ENCODE measurements around the gene CEP41.

GRCh38 chr7:130397758-130398073 lies 43.1 kb downstream of the CEP41 start:
- TF ChIP-seq ZNF138 (CRISPR knock-in tag; IDR thresholded peaks at IDR 0.05; ENCODE audit: low read depth) = no peak
- TF ChIP-seq FUBP1 (CRISPR knock-in tag; IDR thresholded peaks at IDR 0.05; ENCODE audit: borderline replicate concordance) = no peak
- no peak for TF ChIP-seq JUNB (CRISPR knock-in tag; IDR thresholded peaks at IDR 0.05; ENCODE audit: borderline replicate concordance)
- TF ChIP-seq, protein P1, sequence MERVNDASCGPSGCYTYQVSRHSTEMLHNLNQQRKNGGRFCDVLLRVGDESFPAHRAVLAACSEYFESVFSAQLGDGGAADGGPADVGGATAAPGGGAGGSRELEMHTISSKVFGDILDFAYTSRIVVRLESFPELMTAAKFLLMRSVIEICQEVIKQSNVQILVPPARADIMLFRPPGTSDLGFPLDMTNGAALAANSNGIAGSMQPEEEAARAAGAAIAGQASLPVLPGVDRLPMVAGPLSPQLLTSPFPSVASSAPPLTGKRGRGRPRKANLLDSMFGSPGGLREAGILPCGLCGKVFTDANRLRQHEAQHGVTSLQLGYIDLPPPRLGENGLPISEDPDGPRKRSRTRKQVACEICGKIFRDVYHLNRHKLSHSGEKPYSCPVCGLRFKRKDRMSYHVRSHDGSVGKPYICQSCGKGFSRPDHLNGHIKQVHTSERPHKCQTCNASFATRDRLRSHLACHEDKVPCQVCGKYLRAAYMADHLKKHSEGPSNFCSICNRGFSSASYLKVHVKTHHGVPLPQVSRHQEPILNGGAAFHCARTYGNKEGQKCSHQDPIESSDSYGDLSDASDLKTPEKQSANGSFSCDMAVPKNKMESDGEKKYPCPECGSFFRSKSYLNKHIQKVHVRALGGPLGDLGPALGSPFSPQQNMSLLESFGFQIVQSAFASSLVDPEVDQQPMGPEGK (CRISPR knock-in tag; IDR thresholded peaks at IDR 0.05) = no peak
- no peak for TF ChIP-seq ZNF142 (CRISPR knock-in tag; IDR thresholded peaks at IDR 0.05)
- TF ChIP-seq ZNF12 (CRISPR knock-in tag; IDR thresholded peaks at IDR 0.05) = no peak
- no peak for TF ChIP-seq NR1H2 (CRISPR knock-in tag; IDR thresholded peaks at IDR 0.05; ENCODE audit: borderline replicate concordance, low read depth)
- TF ChIP-seq, protein P2, sequence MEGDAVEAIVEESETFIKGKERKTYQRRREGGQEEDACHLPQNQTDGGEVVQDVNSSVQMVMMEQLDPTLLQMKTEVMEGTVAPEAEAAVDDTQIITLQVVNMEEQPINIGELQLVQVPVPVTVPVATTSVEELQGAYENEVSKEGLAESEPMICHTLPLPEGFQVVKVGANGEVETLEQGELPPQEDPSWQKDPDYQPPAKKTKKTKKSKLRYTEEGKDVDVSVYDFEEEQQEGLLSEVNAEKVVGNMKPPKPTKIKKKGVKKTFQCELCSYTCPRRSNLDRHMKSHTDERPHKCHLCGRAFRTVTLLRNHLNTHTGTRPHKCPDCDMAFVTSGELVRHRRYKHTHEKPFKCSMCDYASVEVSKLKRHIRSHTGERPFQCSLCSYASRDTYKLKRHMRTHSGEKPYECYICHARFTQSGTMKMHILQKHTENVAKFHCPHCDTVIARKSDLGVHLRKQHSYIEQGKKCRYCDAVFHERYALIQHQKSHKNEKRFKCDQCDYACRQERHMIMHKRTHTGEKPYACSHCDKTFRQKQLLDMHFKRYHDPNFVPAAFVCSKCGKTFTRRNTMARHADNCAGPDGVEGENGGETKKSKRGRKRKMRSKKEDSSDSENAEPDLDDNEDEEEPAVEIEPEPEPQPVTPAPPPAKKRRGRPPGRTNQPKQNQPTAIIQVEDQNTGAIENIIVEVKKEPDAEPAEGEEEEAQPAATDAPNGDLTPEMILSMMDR (CRISPR knock-in tag; IDR thresholded peaks at IDR 0.05) = no peak
- TF ChIP-seq CREB1 (IDR thresholded peaks at IDR 0.05) = no peak
- no peak for TF ChIP-seq CREB1 (CRISPR knock-in tag; IDR thresholded peaks at IDR 0.05)

All from HepG2 (cell line).